Neural progenitor cell (in vitro differentiated cells): Measurements from ENCODE around the gene CERT1.

Experiments used
- EZH2 ChIP-seq: fragments of 200-600 bp; sonication (generic); IDR thresholded peaks from 2 replicates; pipeline ENCODE4 v1.6.1; 2017; ENCODE audit warnings: antibody characterized with exemption, mild to moderate bottlenecking, moderate library complexity
- EZH2phosphoT487 ChIP-seq: fragments of 200-600 bp; sonication (generic); IDR thresholded peaks from 2 replicates; pipeline ENCODE4 v1.6.1; 2017; ENCODE audit warnings: antibody characterized with exemption
- TF ChIP-seq, protein P1 (sequence below): fragments of 200-600 bp; sonication (generic); IDR thresholded peaks from 2 replicates; pipeline ENCODE4 v1.5.1; 2017; ENCODE audit warnings: antibody characterized with exemption, mild to moderate bottlenecking

DNA sequence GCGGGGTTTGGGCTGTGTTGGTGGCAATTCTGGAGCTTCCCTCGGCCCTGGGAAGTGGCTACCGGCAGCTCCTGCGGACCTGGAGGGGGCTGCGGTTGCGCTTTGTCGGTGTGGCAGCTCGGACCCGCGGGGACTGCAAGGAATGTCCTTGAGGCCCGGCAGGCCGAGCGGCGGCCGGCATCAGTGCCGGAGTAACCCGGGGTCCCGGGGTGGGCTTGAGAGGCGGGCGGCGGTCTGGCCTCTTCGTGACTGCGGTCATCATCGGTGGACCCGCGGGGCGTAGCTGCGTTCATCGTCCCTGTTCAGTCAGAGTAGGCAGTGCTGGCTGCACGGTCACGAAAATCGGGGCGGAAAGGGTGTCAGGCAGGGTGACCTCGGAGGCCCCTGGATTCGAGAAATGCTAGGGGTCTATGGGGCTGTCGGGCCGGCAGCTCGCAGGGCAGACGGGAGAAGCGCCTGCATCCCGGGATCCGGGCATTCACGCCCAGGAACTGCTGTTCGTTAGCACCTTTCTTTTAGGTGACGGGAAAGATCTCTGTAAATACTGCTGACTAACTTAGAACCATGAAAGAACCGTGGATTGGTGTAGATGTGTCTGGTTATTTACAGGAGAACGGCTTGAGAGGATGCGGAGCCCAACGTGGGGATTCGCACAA lies 173.9 kb downstream of the CERT1 start:
- TF ChIP-seq, protein P1, sequence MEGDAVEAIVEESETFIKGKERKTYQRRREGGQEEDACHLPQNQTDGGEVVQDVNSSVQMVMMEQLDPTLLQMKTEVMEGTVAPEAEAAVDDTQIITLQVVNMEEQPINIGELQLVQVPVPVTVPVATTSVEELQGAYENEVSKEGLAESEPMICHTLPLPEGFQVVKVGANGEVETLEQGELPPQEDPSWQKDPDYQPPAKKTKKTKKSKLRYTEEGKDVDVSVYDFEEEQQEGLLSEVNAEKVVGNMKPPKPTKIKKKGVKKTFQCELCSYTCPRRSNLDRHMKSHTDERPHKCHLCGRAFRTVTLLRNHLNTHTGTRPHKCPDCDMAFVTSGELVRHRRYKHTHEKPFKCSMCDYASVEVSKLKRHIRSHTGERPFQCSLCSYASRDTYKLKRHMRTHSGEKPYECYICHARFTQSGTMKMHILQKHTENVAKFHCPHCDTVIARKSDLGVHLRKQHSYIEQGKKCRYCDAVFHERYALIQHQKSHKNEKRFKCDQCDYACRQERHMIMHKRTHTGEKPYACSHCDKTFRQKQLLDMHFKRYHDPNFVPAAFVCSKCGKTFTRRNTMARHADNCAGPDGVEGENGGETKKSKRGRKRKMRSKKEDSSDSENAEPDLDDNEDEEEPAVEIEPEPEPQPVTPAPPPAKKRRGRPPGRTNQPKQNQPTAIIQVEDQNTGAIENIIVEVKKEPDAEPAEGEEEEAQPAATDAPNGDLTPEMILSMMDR: no peak
- TF ChIP-seq EZH2 (no peak), EZH2phosphoT487 (no peak)
